Measurements from ENCODE around the gene HNF1B.

GRCh38 chr17:37756051-37756450 lies 11.2 kb upstream of the HNF1B start:
- no peak for TF ChIP-seq CTCF (conservative IDR thresholded peaks at IDR 0.05; ENCODE audit: low read length)
- no peak for TF ChIP-seq EZH2phosphoT487 (IDR thresholded peaks at IDR 0.05; ENCODE audit: borderline replicate concordance, low read depth, low read length)
